Measurements from ENCODE around the gene GZMM. TPM values are rescaled to one million over a fixed set of nuclear protein-coding genes. Genes with fewer than 3 reads are reported as not detected.

GZMM gene
- total and polyA plus RNA-seq, 10 donors: 3.9 to 19.5 (median 14.9) TPM

- no peak overlapping the region for H3K27ac ChIP-seq
- peaks cover 22 to 62% (median 44%) of the 10 kb centered on the region in 6 donors for H3K4me1 ChIP-seq
- no peak for DNase-seq
- intact Hi-C loops (cut with DNase I; ENCODE audit: low total_unique reads): no loop called here
- no peaks in the 10 kb centered on the region for H3K9me3 ChIP-seq
- TF ChIP-seq POLR2AphosphoS5 (IDR thresholded peaks at IDR 0.05) (peak in 1 of 3 donors; percentile 2), CTCF (IDR thresholded peaks at IDR 0.05 in 8 of 11, conservative IDR thresholded peaks at IDR 0.05 in 3 of 11) (no peak), POLR2A (IDR thresholded peaks at IDR 0.05) (no peak)
- no peak overlapping the region for H3K4me3 ChIP-seq
- H3K36me3 ChIP-seq: peaks cover 6 to 77% (median 54%) of the 10 kb centered on the region in 6 donors
- WGBS, 5 donors: 87 to 96% (median 92%) methylated on average over 20 to 46 of the region's 46 CpGs
- peaks cover 0 to 7% (median 0%) of the 10 kb centered on the region in 7 donors for H3K27me3 ChIP-seq (replicated peaks in 1 of 7)
These were observed 35.4 kb downstream of the GZMM start for GRCh38 chr19:579111-579841.

GRCh38 chr19:579842-580155 is 35.9 kb downstream of the GZMM start:
- no peak for TF ChIP-seq POLR2A (IDR thresholded peaks at IDR 0.05)
- peak in 1 of 3 donors; percentile 8 for TF ChIP-seq POLR2AphosphoS5 (IDR thresholded peaks at IDR 0.05)
- Histone ChIP-seq H3K27ac (no peak overlapping the region), H3K4me3 (no peak overlapping the region), H3K27me3 (replicated peaks in 1 of 7) (peaks cover 0 to 13% (median 1%) of the 10 kb centered on the region in 7 donors), H3K4me1 (peaks cover 18 to 62% (median 41%) of the 10 kb centered on the region in 6 donors), H3K36me3 (peaks cover 6 to 77% (median 54%) of the 10 kb centered on the region in 6 donors), H3K9me3 (no peaks in the 10 kb centered on the region)
- intact Hi-C loops (cut with DNase I; ENCODE audit: low total_unique reads): loop anchor here (10.0 kb wide), 1 partner anchor 155 kb away; no protein-coding TSS in a partner anchor
- 80 to 97% (median 94%) methylated on average over 1 to 11 of the region's 11 CpGs for WGBS, 5 donors
- no peak for DNase-seq

DNA sequence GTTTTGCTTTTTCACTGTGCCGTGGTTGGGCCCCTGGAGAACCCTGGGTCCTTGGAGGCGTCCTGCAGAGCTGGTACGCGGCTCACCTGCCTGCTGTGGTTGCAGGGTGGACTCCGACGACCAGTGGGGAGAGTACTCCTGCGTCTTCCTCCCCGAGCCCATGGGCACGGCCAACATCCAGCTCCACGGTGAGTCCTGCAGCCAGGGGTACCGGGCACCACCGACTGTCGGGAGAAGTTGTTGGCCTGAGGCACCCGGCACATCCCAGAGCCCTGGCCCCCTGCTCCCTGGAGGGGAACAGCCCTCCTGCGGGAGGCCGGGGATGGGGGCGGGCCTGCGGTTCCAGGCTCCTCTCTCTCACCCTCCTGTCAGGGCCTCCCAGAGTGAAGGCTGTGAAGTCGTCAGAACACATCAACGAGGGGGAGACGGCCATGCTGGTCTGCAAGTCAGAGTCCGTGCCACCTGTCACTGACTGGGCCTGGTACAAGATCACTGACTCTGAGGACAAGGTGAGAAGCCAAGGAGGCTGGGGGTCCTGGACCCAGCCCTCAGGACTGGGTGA is 36.5 kb downstream of the GZMM start:
- H3K9me3 ChIP-seq: no peaks in the 10 kb centered on the region
- intact Hi-C loops (cut with DNase I; ENCODE audit: low total_unique reads): loop anchor here (10.0 kb wide), 1 partner anchor 154 kb away; no protein-coding TSS in a partner anchor
- H3K36me3 ChIP-seq: peaks cover 6 to 77% (median 54%) of the 10 kb centered on the region in 6 donors
- TF ChIP-seq POLR2AphosphoS5 (IDR thresholded peaks at IDR 0.05) (peak in 1 of 3 donors; percentile 6), CTCF (IDR thresholded peaks at IDR 0.05 in 8 of 11, conservative IDR thresholded peaks at IDR 0.05 in 3 of 11) (no peak)
- H3K27ac ChIP-seq: no peak overlapping the region
- peaks cover 13 to 57% (median 36%) of the 10 kb centered on the region in 6 donors for H3K4me1 ChIP-seq
- 75 to 95% (median 93%) methylated on average over 2 to 22 of the region's 22 CpGs for WGBS, 5 donors
- DNase-seq: no peak
- H3K4me3 ChIP-seq: no peak overlapping the region
- H3K27me3 ChIP-seq (replicated peaks in 1 of 7): peaks cover 0 to 18% (median 5%) of the 10 kb centered on the region in 7 donors

GRCh38 chr19:581399-582111 is 37.7 kb downstream of the GZMM start:
- intact Hi-C loops (cut with DNase I; ENCODE audit: low total_unique reads): loop anchor here (10.0 kb wide), 1 partner anchor 153 kb away; no protein-coding TSS in a partner anchor
- 90 to 93% (median 91%) methylated on average over 20 to 40 of the region's 40 CpGs for WGBS, 5 donors
- H3K4me3 ChIP-seq: no peak overlapping the region
- peaks cover 6 to 71% (median 54%) of the 10 kb centered on the region in 6 donors for H3K36me3 ChIP-seq
- no peak for DNase-seq
- no peaks in the 10 kb centered on the region for H3K9me3 ChIP-seq
- H3K4me1 ChIP-seq: peaks cover 5 to 45% (median 24%) of the 10 kb centered on the region in 6 donors
- H3K27me3 ChIP-seq (replicated peaks in 1 of 7): peaks cover 0 to 30% (median 7%) of the 10 kb centered on the region in 7 donors
- TF ChIP-seq CTCF (IDR thresholded peaks at IDR 0.05 in 8 of 11, conservative IDR thresholded peaks at IDR 0.05 in 3 of 11) (no peak), POLR2A (IDR thresholded peaks at IDR 0.05) (no peak), POLR2AphosphoS5 (IDR thresholded peaks at IDR 0.05) (peak in 1 of 3 donors; percentile 52)
- no peak overlapping the region for H3K27ac ChIP-seq

All from spleen (tissue), 11 donors.